Fibroblast of pulmonary artery (primary cell): ENCODE data around the gene GNB3.

Experiments used
- DNase-seq: peaks from one replicate; pipeline ENCODE4 v3.0.0-alpha.2; 2010; ENCODE audit warnings: low read depth
- H3K4me3 ChIP-seq: replicated peaks from 2 replicates; pipeline ENCODE4 v1.5.1; 2011; ENCODE audit warnings: low read depth, mild to moderate bottlenecking, control low read depth, low read length, moderate library complexity
- CTCF ChIP-seq: IDR thresholded peaks from 2 replicates; pipeline ENCODE4 v1.5.1; 2011; ENCODE audit warnings: mild to moderate bottlenecking, control low read depth, low read length, inconsistent platforms; ENCODE audit errors: missing control alignments

GNB3 gene

GRCh38 chr12:6807170-6807569 is 33.6 kb upstream of the GNB3 start:
- no peak overlapping the region for H3K4me3 ChIP-seq
- DNase-seq, result no peak
- TF ChIP-seq CTCF, result no peak

- H3K4me3 ChIP-seq, result no peak overlapping the region
- TF ChIP-seq CTCF, result no peak
- no peak for DNase-seq
Observed at GRCh38 chr12:6809056-6809455, 31.7 kb upstream of the GNB3 start.

GRCh38 chr12:6810758-6811157 is 30.0 kb upstream of the GNB3 start:
- TF ChIP-seq CTCF, result no peak
- no peak overlapping the region for H3K4me3 ChIP-seq
- DNase-seq, result no peak

- DNase-seq, result no peak
Observed at GRCh38 chr12:6813363-6813762, 27.4 kb upstream of the GNB3 start.

GRCh38 chr12:6816598-6816997 is 24.1 kb upstream of the GNB3 start:
- TF ChIP-seq CTCF, result no peak
- H3K4me3 ChIP-seq, result no peak overlapping the region
- no peak for DNase-seq

More at GRCh38 chr12:6813363-6813762, 27.4 kb upstream of the GNB3 start:
- TF ChIP-seq CTCF, result no peak
- H3K4me3 ChIP-seq, result no peak overlapping the region

- no peak for TF ChIP-seq CTCF
- H3K4me3 ChIP-seq, result no peak overlapping the region
- no peak for DNase-seq
Observed at GRCh38 chr12:6817098-6817497, 23.6 kb upstream of the GNB3 start.

- H3K4me3 ChIP-seq, result no peak overlapping the region
- no peak for TF ChIP-seq CTCF
- DNase-seq, result no peak
Observed at GRCh38 chr12:6817662-6818157, 23.0 kb upstream of the GNB3 start.
